Bronchial smooth muscle cell (primary cell): ENCODE data around the gene HSD11B1. TPM values are rescaled to one million over a fixed set of nuclear protein-coding genes. Genes with fewer than 3 reads are reported as not detected.

Source experiments
- total RNA-seq: library from RNA; depleted of rRNA; stranded (reverse); fragments of >200 nt; gene quantifications from 2 replicates; pipeline ENCODE4 v1.2.1, GENCODE V29; 2014

Gene HSD11B1
- total RNA-seq: 33.3 and 35.0 TPM in 2 replicates

DNA sequence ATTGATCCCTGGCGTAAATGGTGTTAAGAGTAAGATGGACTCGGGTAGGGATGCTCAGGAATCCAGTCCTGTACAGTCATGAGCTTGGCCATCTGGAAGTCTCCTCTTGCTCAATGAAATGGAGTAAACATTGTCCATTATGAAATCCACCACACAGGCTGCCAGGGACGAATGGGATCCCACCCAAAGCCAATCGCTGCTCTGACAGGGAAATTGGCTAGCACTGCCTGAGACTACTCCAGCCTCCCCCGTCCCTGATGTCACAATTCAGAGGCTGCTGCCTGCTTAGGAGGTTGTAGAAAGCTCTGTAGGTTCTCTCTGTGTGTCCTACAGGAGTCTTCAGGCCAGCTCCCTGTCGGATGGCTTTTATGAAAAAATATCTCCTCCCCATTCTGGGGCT, at the start of gene HSD11B1:
Gene HSD11B1, plus strand, starts transcription at position 263 of the 400 bp plus-strand sequence. Its CDS starts 97 bp downstream, at position 360.

DNA sequence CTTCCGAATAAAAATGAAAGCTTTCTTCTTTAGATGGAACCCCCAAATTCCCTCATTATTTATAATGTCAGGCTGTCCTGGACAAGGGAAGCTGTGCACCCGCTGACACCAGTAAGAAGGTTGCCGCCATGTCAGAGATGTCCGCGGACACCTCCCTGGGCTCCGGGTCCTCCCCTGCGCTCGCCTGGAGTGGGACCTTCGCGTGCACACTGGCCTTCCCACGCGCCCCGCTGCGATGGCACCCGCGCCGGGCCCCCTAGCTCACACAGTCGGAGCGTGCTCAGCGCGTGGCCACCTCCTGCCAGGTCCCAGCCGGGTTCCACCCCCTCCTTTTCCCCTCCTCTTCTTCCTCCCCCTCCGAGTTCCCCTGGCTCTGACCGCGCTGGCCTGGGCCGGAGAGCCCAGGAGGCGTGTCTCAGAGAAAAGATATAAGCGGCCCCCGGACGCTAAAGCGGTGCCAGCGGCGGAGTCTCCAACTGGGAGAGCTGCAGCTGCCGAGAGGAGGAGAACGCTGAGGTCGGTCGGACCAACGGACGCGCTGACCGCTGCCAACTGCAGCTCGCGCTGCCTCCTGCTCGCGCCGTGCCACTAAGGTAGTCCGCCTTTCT, 29.6 kb upstream of the HSD11B1 start, which contains the start of gene G0S2:
Gene G0S2, plus strand, starts transcription at position 456 of the 608 bp plus-strand sequence. CDS start 273 bp downstream, outside the sequence.

GRCh38 chr1:209755926-209756614, 51.4 kb downstream of the HSD11B1 start, which contains the start of gene TRAF3IP3:
Gene TRAF3IP3, plus strand, starts transcription at chr1:209756053. Its CDS starts 3,987 bp downstream, at chr1:209760040.

Other genes starting within 250 kb of the HSD11B1 start
- 0.63 TPM in 1 of 2 replicates, not detected in the other for gene CAMK1G, start 121.1 kb upstream of the HSD11B1 start, total RNA-seq
- gene LAMB3, start 52.4 kb upstream of the HSD11B1 start, total RNA-seq: 27.0 and 32.5 TPM in 2 replicates
- gene G0S2, start 29.4 kb upstream of the HSD11B1 start, total RNA-seq: 20.2 and 28.9 TPM in 2 replicates
- not detected in 2 replicates for gene TRAF3IP3, start 51.2 kb downstream of the HSD11B1 start, total RNA-seq
- 1.6 and 2.0 TPM in 2 replicates for gene C1orf74, start 79.7 kb downstream of the HSD11B1 start, total RNA-seq
- 0.52 and 0.63 TPM in 2 replicates for gene IRF6, start 101.3 kb downstream of the HSD11B1 start, total RNA-seq
- 5.7 and 6.8 TPM in 2 replicates for gene UTP25, start 123.1 kb downstream of the HSD11B1 start, total RNA-seq
- gene SYT14, start 233.4 kb downstream of the HSD11B1 start, total RNA-seq: 2.7 and 3.6 TPM in 2 replicates